ENCODE results near the gene CTBS. TPM values are rescaled to one million over a fixed set of nuclear protein-coding genes. Genes with fewer than 3 reads are reported as not detected.

CTBS gene
- polyA plus RNA-seq, 1 donor from 2014 or later: 0.95 TPM

DNA sequence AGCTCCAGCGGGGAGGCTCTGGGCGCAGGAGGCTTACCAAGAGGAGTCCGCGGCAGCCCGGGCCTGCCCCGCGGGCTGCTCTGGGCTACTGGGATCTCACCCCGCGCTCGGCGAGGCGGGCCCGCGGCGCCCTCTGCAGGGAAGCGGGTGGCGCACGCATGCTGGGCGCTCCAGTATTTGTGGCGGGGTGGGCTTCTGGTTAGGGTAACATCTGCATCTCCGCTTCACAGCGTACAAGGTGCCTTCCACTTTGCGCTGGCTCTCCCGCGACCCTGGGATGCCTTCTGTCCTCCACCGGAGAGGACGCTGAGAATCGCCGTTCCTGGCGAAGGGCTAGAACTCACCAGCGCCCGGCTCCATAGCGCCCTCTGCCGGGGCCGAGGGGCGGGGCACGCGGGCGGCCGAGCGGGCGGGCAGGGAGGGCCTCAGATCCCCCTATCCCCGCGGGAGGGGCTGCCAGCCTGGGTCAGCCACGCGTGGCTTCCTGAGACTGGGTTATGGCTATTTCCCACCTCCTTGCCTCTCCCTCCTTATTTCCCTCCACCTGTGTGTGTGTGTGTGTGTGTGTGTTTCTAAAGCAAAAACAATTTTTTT is 46.6 kb upstream of the CTBS start:
- no peak overlapping the region for H3K9ac ChIP-seq (ENCODE audit: low read length)
- no peak overlapping the region for H3K27ac ChIP-seq (ENCODE audit: low read length)
- no peaks in the 10 kb centered on the region for H3F3A ChIP-seq (ENCODE audit: insufficient read depth, low read length, poor library complexity, severe bottlenecking)
- H3K4me2 ChIP-seq (ENCODE audit: low read length): no peak overlapping the region
- no peaks in the 10 kb centered on the region for H3K27me3 ChIP-seq (ENCODE audit: insufficient read depth, low read depth, low read length)
- no peaks in the 10 kb centered on the region for H3K79me2 ChIP-seq (replicated peaks; ENCODE audit: insufficient read depth, low read length)
- H3K9me3 ChIP-seq (ENCODE audit: low read length): no peaks in the 10 kb centered on the region
- no peak overlapping the region for H2AFZ ChIP-seq (ENCODE audit: low read depth, low read length)
- no peak for TF ChIP-seq TAF1 (IDR thresholded peaks at IDR 0.05; ENCODE audit: low read depth)
- no peak for TF ChIP-seq EZH2 (IDR thresholded peaks at IDR 0.05; ENCODE audit: borderline replicate concordance, insufficient read depth, low read length, poor library complexity, severe bottlenecking)
- no peak for TF ChIP-seq EP300 (conservative IDR thresholded peaks at IDR 0.05; ENCODE audit: poor library complexity, severe bottlenecking)
- TF ChIP-seq, protein P1, sequence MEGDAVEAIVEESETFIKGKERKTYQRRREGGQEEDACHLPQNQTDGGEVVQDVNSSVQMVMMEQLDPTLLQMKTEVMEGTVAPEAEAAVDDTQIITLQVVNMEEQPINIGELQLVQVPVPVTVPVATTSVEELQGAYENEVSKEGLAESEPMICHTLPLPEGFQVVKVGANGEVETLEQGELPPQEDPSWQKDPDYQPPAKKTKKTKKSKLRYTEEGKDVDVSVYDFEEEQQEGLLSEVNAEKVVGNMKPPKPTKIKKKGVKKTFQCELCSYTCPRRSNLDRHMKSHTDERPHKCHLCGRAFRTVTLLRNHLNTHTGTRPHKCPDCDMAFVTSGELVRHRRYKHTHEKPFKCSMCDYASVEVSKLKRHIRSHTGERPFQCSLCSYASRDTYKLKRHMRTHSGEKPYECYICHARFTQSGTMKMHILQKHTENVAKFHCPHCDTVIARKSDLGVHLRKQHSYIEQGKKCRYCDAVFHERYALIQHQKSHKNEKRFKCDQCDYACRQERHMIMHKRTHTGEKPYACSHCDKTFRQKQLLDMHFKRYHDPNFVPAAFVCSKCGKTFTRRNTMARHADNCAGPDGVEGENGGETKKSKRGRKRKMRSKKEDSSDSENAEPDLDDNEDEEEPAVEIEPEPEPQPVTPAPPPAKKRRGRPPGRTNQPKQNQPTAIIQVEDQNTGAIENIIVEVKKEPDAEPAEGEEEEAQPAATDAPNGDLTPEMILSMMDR (IDR thresholded peaks at IDR 0.05; ENCODE audit: poor library complexity, severe bottlenecking): peak; percentile 64
- TF ChIP-seq, protein P2, sequence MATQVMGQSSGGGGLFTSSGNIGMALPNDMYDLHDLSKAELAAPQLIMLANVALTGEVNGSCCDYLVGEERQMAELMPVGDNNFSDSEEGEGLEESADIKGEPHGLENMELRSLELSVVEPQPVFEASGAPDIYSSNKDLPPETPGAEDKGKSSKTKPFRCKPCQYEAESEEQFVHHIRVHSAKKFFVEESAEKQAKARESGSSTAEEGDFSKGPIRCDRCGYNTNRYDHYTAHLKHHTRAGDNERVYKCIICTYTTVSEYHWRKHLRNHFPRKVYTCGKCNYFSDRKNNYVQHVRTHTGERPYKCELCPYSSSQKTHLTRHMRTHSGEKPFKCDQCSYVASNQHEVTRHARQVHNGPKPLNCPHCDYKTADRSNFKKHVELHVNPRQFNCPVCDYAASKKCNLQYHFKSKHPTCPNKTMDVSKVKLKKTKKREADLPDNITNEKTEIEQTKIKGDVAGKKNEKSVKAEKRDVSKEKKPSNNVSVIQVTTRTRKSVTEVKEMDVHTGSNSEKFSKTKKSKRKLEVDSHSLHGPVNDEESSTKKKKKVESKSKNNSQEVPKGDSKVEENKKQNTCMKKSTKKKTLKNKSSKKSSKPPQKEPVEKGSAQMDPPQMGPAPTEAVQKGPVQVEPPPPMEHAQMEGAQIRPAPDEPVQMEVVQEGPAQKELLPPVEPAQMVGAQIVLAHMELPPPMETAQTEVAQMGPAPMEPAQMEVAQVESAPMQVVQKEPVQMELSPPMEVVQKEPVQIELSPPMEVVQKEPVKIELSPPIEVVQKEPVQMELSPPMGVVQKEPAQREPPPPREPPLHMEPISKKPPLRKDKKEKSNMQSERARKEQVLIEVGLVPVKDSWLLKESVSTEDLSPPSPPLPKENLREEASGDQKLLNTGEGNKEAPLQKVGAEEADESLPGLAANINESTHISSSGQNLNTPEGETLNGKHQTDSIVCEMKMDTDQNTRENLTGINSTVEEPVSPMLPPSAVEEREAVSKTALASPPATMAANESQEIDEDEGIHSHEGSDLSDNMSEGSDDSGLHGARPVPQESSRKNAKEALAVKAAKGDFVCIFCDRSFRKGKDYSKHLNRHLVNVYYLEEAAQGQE (IDR thresholded peaks at IDR 0.05; ENCODE audit: borderline replicate concordance): no peak
- TF ChIP-seq MXI1 (conservative IDR thresholded peaks at IDR 0.05; ENCODE audit: poor library complexity, severe bottlenecking): no peak
- peak; percentile 45 for TF ChIP-seq SMC3 (conservative IDR thresholded peaks at IDR 0.05; ENCODE audit: poor library complexity)
- TF ChIP-seq RAD21 (conservative IDR thresholded peaks at IDR 0.05): peak; percentile 49
- TF ChIP-seq POLR2AphosphoS5 (IDR thresholded peaks at IDR 0.05): no peak
- H3K4me3 ChIP-seq (ENCODE audit: low read length): peak overlapping the region; percentile 58
- no peaks in the 10 kb centered on the region for H3K36me3 ChIP-seq (ENCODE audit: insufficient read depth, low read length)
- H3K9me2 ChIP-seq (ENCODE audit: insufficient read depth, low read length): no peaks in the 10 kb centered on the region
- no peaks in the 10 kb centered on the region for H4K20me1 ChIP-seq (ENCODE audit: insufficient read depth)

- Histone ChIP-seq H3K79me2 (replicated peaks; ENCODE audit: insufficient read depth, low read length) (no peaks in the 10 kb centered on the region), H3K27me3 (ENCODE audit: insufficient read depth, low read depth, low read length) (no peaks in the 10 kb centered on the region), H3K9me2 (ENCODE audit: insufficient read depth, low read length) (no peaks in the 10 kb centered on the region), H3K4me3 (ENCODE audit: low read length) (peak overlapping the region; percentile 1), H3K36me3 (ENCODE audit: insufficient read depth, low read length) (no peaks in the 10 kb centered on the region), H4K20me1 (ENCODE audit: insufficient read depth) (no peaks in the 10 kb centered on the region), H3K27ac (ENCODE audit: low read length) (peak overlapping the region; percentile 45), H2AFZ (ENCODE audit: low read depth, low read length) (no peak overlapping the region), H3K9ac (ENCODE audit: low read length) (no peak overlapping the region), H3K9me3 (ENCODE audit: low read length) (no peaks in the 10 kb centered on the region), H3F3A (ENCODE audit: insufficient read depth, low read length, poor library complexity, severe bottlenecking) (no peaks in the 10 kb centered on the region), H3K4me2 (ENCODE audit: low read length) (no peak overlapping the region)
- TF ChIP-seq, protein P2 (IDR thresholded peaks at IDR 0.05; ENCODE audit: borderline replicate concordance): no peak
- TF ChIP-seq POLR2AphosphoS5 (IDR thresholded peaks at IDR 0.05) (peak; percentile 21), RAD21 (conservative IDR thresholded peaks at IDR 0.05) (no peak), EP300 (conservative IDR thresholded peaks at IDR 0.05; ENCODE audit: poor library complexity, severe bottlenecking) (no peak), TAF1 (IDR thresholded peaks at IDR 0.05; ENCODE audit: low read depth) (no peak)
- TF ChIP-seq, protein P1 (IDR thresholded peaks at IDR 0.05; ENCODE audit: poor library complexity, severe bottlenecking): no peak
Observed at GRCh38 chr1:84619383-84620102, 45.3 kb upstream of the CTBS start.
